Upper lobe of left lung (tissue), 4 donors: ENCODE data around the gene GALM.
"Not testable (repeated sequence)": the region's sequence is repeated elsewhere in the genome, so short reads cannot be mapped to it uniquely, and the experiment has no call there.

Experiments used
- CTCF ChIP-seq, 6 experiments: fragments of 450-650 bp in 4 of 6; fragments of 200-600 bp in 2 of 6; sonication (generic) in 2 of 6; IDR thresholded peaks; one replicate each; pipeline ENCODE4 v1.5.1; 2016 to 2019; ENCODE audit warnings: antibody characterized with exemption in 6 of 6
- POLR2A ChIP-seq, 4 donors: fragments of 450-650 bp; IDR thresholded peaks; one replicate each; pipeline ENCODE4 v1.5.1; 2016 to 2017; ENCODE audit warnings: antibody characterized with exemption in 4 of 4, mild to moderate bottlenecking in 2 of 4
- POLR2AphosphoS5 ChIP-seq, 2 donors: sonication (generic); formaldehyde crosslinking; IDR thresholded peaks; one replicate each; pipeline ENCODE4 v1.5.1; 2017; ENCODE audit warnings: antibody characterized with exemption in 2 of 2

GRCh38 chr2:38643683-38644511 is 22.0 kb upstream of the GALM start:
- TF ChIP-seq CTCF, POLR2AphosphoS5 (IDR thresholded peaks at IDR 0.05): not testable (repeated sequence)
- peak in 1 of 4 donors; percentile 11 for TF ChIP-seq POLR2A (IDR thresholded peaks at IDR 0.05)
